Endodermal cell (in vitro differentiated cells): Measurements from ENCODE around the gene USP17L17. TPM values are rescaled to one million over a fixed set of nuclear protein-coding genes. Genes with fewer than 3 reads are reported as not detected.
"Not testable (repeated sequence)": the region's sequence is repeated elsewhere in the genome, so short reads cannot be mapped to it uniquely, and the experiment has no call there.

ENCODE experiments used
- DNase-seq: peaks from one replicate; pipeline ENCODE4 v3.0.0-alpha.2; 2017
- H3K27ac ChIP-seq: 2 replicates; pipeline ENCODE4 v1.5.1; 2013; ENCODE audit warnings: mild to moderate bottlenecking, low read depth, low read length, moderate library complexity
- H3K27me3 ChIP-seq: 2 replicates; pipeline ENCODE4 v1.6.1; 2013; ENCODE audit warnings: mild to moderate bottlenecking, low read length, moderate library complexity; ENCODE audit not compliant: insufficient read depth, control insufficient read depth, poor library complexity, severe bottlenecking
- H3K36me3 ChIP-seq: 2 replicates; pipeline ENCODE4 v1.7.0; 2013; ENCODE audit warnings: mild to moderate bottlenecking, low read length, moderate library complexity; ENCODE audit not compliant: control insufficient read depth, insufficient read depth
- H3K4me1 ChIP-seq: one replicate; pipeline ENCODE4 v1.7.0; 2013; ENCODE audit warnings: low read length; ENCODE audit not compliant: control insufficient read depth, insufficient read depth
- H3K4me3 ChIP-seq: 2 replicates; pipeline ENCODE4 v1.5.1; 2013; ENCODE audit warnings: mild to moderate bottlenecking, low read length, moderate library complexity
- H3K9ac ChIP-seq: 2 replicates; pipeline ENCODE4 v1.6.1; 2013; ENCODE audit warnings: mild to moderate bottlenecking, low read length, moderate library complexity; ENCODE audit not compliant: poor library complexity, severe bottlenecking; ENCODE audit errors: extremely low read depth
- H3K9me3 ChIP-seq: 2 replicates; pipeline ENCODE4 v1.6.1; 2013; ENCODE audit warnings: mild to moderate bottlenecking, low read length, moderate library complexity; ENCODE audit not compliant: control insufficient read depth
- H3K27ac Mint-ChIP-seq: 2 replicates; pipeline ENCODE4 v1.8.0; 2020; ENCODE audit warnings: mixed read lengths
- H3K27me3 Mint-ChIP-seq: 2 replicates; pipeline ENCODE4 v1.8.0; 2021; ENCODE audit warnings: mild to moderate bottlenecking, mixed read lengths; ENCODE audit not compliant: insufficient read depth
- H3K36me3 Mint-ChIP-seq: 2 replicates; pipeline ENCODE4 v1.8.0; 2020; ENCODE audit warnings: low read depth, mixed read lengths
- H3K4me1 Mint-ChIP-seq: 2 replicates; pipeline ENCODE4 v1.8.0; 2020; ENCODE audit warnings: mixed read lengths
- H3K4me3 Mint-ChIP-seq: 2 replicates; pipeline ENCODE4 v1.8.0; 2020; ENCODE audit warnings: mild to moderate bottlenecking, moderate library complexity, mixed read lengths
- H3K9me3 Mint-ChIP-seq: 2 replicates; pipeline ENCODE4 v1.8.0; 2020; ENCODE audit warnings: mild to moderate bottlenecking, mixed read lengths
- WGBS, 2 experiments: methylation state at CpG; one replicate each; pipeline versions ENCODE4 v1.1.5 to v1.1.7; 2013; ENCODE audit warnings: missing lambda C conversion rate in 2 of 2, mixed read lengths in 1 of 2; ENCODE audit not compliant: insufficient coverage in 1 of 2, insufficient read length in 1 of 2; 5-methylcytosine and 5-hydroxymethylcytosine counted together
- long read RNA-seq, 4 experiments: library from polyadenylated mRNA in 2 of 4; library from RNA in 1 of 4; library from capped mRNA in 1 of 4; stranded (forward) in 3 of 4; unstranded in 1 of 4; transcript quantifications; one replicate each; pipeline ENCODE4 v2.0.0, GENCODE V29; 2020 to 2021; ENCODE audit warnings: inconsistent platforms in 1 of 4
- polyA plus RNA-seq, 2 experiments: library from polyadenylated mRNA; stranded (reverse); fragments of 50-300 nt; gene quantifications; one replicate each; pipeline ENCODE4 v1.2.3, GENCODE V29; 2013
- total RNA-seq, 2 donors: library from RNA; stranded (reverse); fragmentation: NEBNext Ultra II Directional in 1 of 2; extraction: Animal tissue kit (Norgen Biotek cat#: 25700) in 1 of 2; gene quantifications; 2 replicates in 1 of 2; 3 replicates in 1 of 2; pipeline ENCODE4 v1.2.1, GENCODE V29; 2021

The USP17L17 gene
- total RNA-seq = not detected
- not detected for polyA plus RNA-seq (2013, experiment 1 of 2)
- not detected for polyA plus RNA-seq (2013, experiment 2 of 2)
- long read RNA-seq, experiment 1 = 0 reads
- long read RNA-seq, experiment 2 = 0 reads
- long read RNA-seq, experiment 3 = 0 reads
- long read RNA-seq, experiment 4 = 0 reads

- H3K4me3 ChIP-seq, H3K27me3 Mint-ChIP-seq: not testable (repeated sequence)
- WGBS, 2 experiments = no CpG with 5 or more reads among the region's 14 CpGs
Observed at GRCh38 chr4:9243579-9243978, at the start of gene USP17L17. Gene USP17L17, plus strand, starts transcription at chr4:9243879. Its CDS starts 0 bp downstream, at chr4:9243879.

GRCh38 chr4:9210357-9210756 lies 33.3 kb upstream of the USP17L17 start, which contains the start of gene USP17L10:
Gene USP17L10, plus strand, starts transcription at chr4:9210657. Its CDS starts 0 bp downstream, at chr4:9210657.
- H3K27me3 Mint-ChIP-seq, H3K4me1 Mint-ChIP-seq, H3K27ac Mint-ChIP-seq, H3K27ac ChIP-seq, H3K9me3 Mint-ChIP-seq, H3K36me3 Mint-ChIP-seq, H3K36me3 ChIP-seq, H3K9ac ChIP-seq, H3K27me3 ChIP-seq, H3K4me1 ChIP-seq, H3K4me3 Mint-ChIP-seq, H3K9me3 ChIP-seq, H3K4me3 ChIP-seq, DNase-seq: not testable (repeated sequence)
- no CpG with 5 or more reads among the region's 13 CpGs for WGBS, 2 experiments

More at GRCh38 chr4:9243579-9243978, at the start of gene USP17L17:
- H3K4me1 Mint-ChIP-seq, H3K27ac ChIP-seq, H3K36me3 ChIP-seq, H3K4me3 Mint-ChIP-seq, H3K4me1 ChIP-seq, H3K9me3 Mint-ChIP-seq, H3K36me3 Mint-ChIP-seq, H3K9ac ChIP-seq, DNase-seq, H3K27me3 ChIP-seq, H3K27ac Mint-ChIP-seq, H3K9me3 ChIP-seq: not testable (repeated sequence)

GRCh38 chr4:9214701-9215100 lies 29.0 kb upstream of the USP17L17 start:
- not testable (repeated sequence) for H3K4me3 ChIP-seq, H3K4me1 Mint-ChIP-seq, H3K4me1 ChIP-seq, H3K27ac ChIP-seq, H3K36me3 ChIP-seq, H3K36me3 Mint-ChIP-seq, H3K4me3 Mint-ChIP-seq, H3K9me3 ChIP-seq, H3K27me3 Mint-ChIP-seq, H3K9me3 Mint-ChIP-seq, H3K9ac ChIP-seq, H3K27ac Mint-ChIP-seq, H3K27me3 ChIP-seq, DNase-seq
- whole genome bisulfite sequencing, 2 experiments = 92 to 100% methylated on average over 2 to 5 of the region's 14 CpGs

- not testable (repeated sequence) for H3K9me3 Mint-ChIP-seq, H3K4me1 ChIP-seq, H3K4me1 Mint-ChIP-seq, H3K27ac ChIP-seq, H3K4me3 Mint-ChIP-seq, H3K9ac ChIP-seq, H3K4me3 ChIP-seq, H3K27me3 ChIP-seq, H3K36me3 Mint-ChIP-seq, H3K36me3 ChIP-seq, H3K27ac Mint-ChIP-seq, H3K9me3 ChIP-seq, H3K27me3 Mint-ChIP-seq, DNase-seq
- WGBS, 2 experiments = no CpG with 5 or more reads among the region's 14 CpGs
Observed at GRCh38 chr4:9215105-9215504, 28.6 kb upstream of the USP17L17 start, which contains the start of gene USP17L11. Gene USP17L11, plus strand, starts transcription at chr4:9215405. Its CDS starts 0 bp downstream, at chr4:9215405.

- H3K4me3 ChIP-seq, H3K36me3 ChIP-seq, H3K9me3 Mint-ChIP-seq, H3K27ac ChIP-seq, H3K9ac ChIP-seq, H3K4me3 Mint-ChIP-seq, H3K4me1 ChIP-seq, H3K4me1 Mint-ChIP-seq, H3K36me3 Mint-ChIP-seq, H3K27me3 ChIP-seq, H3K27me3 Mint-ChIP-seq, DNase-seq, H3K27ac Mint-ChIP-seq, H3K9me3 ChIP-seq: not testable (repeated sequence)
- no CpG with 5 or more reads among the region's 13 CpGs for WGBS, 2 experiments
Observed at GRCh38 chr4:9219852-9220251, 23.8 kb upstream of the USP17L17 start, which contains the start of gene USP17L12. Gene USP17L12, plus strand, starts transcription at chr4:9220152. Its CDS starts 0 bp downstream, at chr4:9220152.

GRCh38 chr4:9224596-9224995 lies 19.1 kb upstream of the USP17L17 start, which contains the start of gene USP17L13:
Gene USP17L13, plus strand, starts transcription at chr4:9224896. Its CDS starts 0 bp downstream, at chr4:9224896.
- H3K4me1 Mint-ChIP-seq, H3K9me3 ChIP-seq, H3K27me3 ChIP-seq, H3K36me3 ChIP-seq, H3K4me1 ChIP-seq, DNase-seq, H3K27ac Mint-ChIP-seq, H3K9me3 Mint-ChIP-seq, H3K9ac ChIP-seq, H3K4me3 ChIP-seq, H3K4me3 Mint-ChIP-seq, H3K27me3 Mint-ChIP-seq, H3K36me3 Mint-ChIP-seq, H3K27ac ChIP-seq: not testable (repeated sequence)
- no CpG with 5 or more reads among the region's 14 CpGs for WGBS, 2 experiments

GRCh38 chr4:9230249-9230648 lies 13.4 kb upstream of the USP17L17 start:
- H3K27me3 Mint-ChIP-seq, DNase-seq: not testable (repeated sequence)

More at GRCh38 chr4:9230249-9230648, 13.4 kb upstream of the USP17L17 start:
- 66% methylated on average over 6 of the region's 8 CpGs; no CpG with 5 or more reads in 1 of the 2 experiments for whole genome bisulfite sequencing, 2 experiments
- H3K27ac Mint-ChIP-seq, H3K9ac ChIP-seq, H3K9me3 Mint-ChIP-seq, H3K36me3 ChIP-seq, H3K4me3 ChIP-seq, H3K9me3 ChIP-seq, H3K4me3 Mint-ChIP-seq, H3K27ac ChIP-seq, H3K4me1 Mint-ChIP-seq, H3K4me1 ChIP-seq, H3K36me3 Mint-ChIP-seq, H3K27me3 ChIP-seq: not testable (repeated sequence)
